BLaER1 treated with 17β-estradiol and CSF1 and Interleukin-3, amounts not matched to agents 10 nM and 100 nM (cell line): ENCODE data around the gene MYADM.
A peak's percentile ranks its signal among the peaks of the same experiment; 100 is the strongest.

Source experiments
- H3K27ac ChIP-seq, 11 experiments: shearing (Covaris generic); formaldehyde crosslinking; 2 replicates each; pipeline ENCODE4 v1.8.1; 2022
- H3K27me3 ChIP-seq, 11 experiments: shearing (Covaris generic); formaldehyde crosslinking; 2 replicates each; pipeline ENCODE4 v1.8.1; 2022
- H3K36me3 ChIP-seq, 11 experiments: shearing (Covaris generic); formaldehyde crosslinking; 2 replicates each; pipeline ENCODE4 v1.8.1; 2022
- H3K4me1 ChIP-seq, 10 experiments: shearing (Covaris generic); formaldehyde crosslinking; 2 replicates each; pipeline ENCODE4 v1.8.1; 2022
- H3K4me2 ChIP-seq, 11 experiments: shearing (Covaris generic); formaldehyde crosslinking; 2 replicates each; pipeline ENCODE4 v1.8.1; 2022
- H3K4me3 ChIP-seq, 10 experiments: shearing (Covaris generic); formaldehyde crosslinking; 2 replicates each; pipeline ENCODE4 v1.8.1; 2022
- H3K9ac ChIP-seq, 11 experiments: shearing (Covaris generic); formaldehyde crosslinking; 2 replicates each; pipeline ENCODE4 v1.8.1; 2022
- H3K9me3 ChIP-seq, 11 experiments: shearing (Covaris generic); formaldehyde crosslinking; replicated peaks in 1 of 11; 2 replicates each; pipeline ENCODE4 v1.8.1; 2022
- H4K20me1 ChIP-seq, 11 experiments: shearing (Covaris generic); formaldehyde crosslinking; 2 replicates each; pipeline ENCODE4 v1.8.1; 2022
- Cebpa-rat ChIP-seq, 11 experiments: shearing (Covaris generic); IDR thresholded peaks; 2 replicates each; pipeline ENCODE4 v1.8.1; 2022

Gene MYADM

DNA sequence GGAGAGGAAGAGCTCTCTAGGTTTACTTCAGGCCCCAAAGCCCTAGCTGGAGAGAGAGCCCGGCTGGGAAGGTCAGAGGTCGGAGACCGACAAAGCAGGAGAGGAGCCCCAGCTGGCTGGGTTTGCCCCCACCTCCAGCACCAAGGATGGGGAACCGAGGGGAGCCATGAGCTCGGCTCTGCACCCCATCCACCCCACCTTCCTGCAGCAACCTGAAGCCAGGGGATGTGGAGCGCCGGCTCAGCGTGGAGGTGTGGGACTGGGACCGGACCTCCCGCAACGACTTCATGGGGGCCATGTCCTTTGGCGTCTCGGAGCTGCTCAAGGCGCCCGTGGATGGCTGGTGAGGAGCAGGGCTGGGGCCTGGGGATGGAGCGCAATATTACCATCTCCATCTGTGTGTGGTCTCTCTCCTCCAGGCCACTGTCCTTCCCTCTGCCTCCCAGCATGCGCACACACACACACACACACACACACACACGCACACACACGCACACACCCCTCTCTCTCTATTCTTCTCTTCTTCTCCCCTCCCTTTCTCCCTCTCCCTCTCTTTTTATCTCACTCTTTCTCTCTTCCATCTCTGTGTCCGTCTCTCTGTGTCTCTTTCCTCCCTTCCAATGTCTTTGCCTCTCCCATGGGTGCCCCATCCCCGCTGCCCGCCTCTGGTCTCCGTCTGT is 24.8 kb downstream of the MYADM start:
- no peaks in the 10 kb centered on the region; a peak in 1 of 22 replicates for H4K20me1 ChIP-seq
- H3K27ac ChIP-seq = no peak overlapping the region
- no peak overlapping the region for H3K4me2 ChIP-seq
- H3K4me1 ChIP-seq = peaks cover 0 to 9% (median 0%) of the 10 kb centered on the region in 10 experiments; a peak in 7 of 20 replicates
- no peak overlapping the region for H3K9ac ChIP-seq
- H3K9me3 ChIP-seq = no peaks in the 10 kb centered on the region
- H3K36me3 ChIP-seq = no peaks in the 10 kb centered on the region
- TF ChIP-seq Cebpa-rat (IDR thresholded peaks at IDR 0.05) = no peak
- H3K4me3 ChIP-seq = no peak overlapping the region
- peaks cover 0 to under 1% (median 0%) of the 10 kb centered on the region in 11 experiments; a peak in 2 of 22 replicates for H3K27me3 ChIP-seq

DNA sequence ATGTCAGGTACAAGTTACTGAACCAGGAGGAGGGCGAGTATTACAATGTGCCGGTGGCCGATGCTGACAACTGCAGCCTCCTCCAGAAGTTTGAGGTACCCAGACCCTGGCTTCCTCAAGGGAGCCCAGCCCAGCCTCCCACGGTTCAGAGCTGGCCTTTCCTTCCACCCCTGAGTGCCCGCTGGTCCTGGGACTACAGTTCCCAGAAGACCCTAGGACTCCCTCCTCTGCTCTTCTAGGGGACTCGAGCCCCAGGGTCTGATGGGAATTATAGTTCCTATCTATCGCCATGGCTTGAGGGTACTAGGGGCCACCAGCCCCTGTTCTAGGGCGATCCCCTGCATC is 25.3 kb downstream of the MYADM start:
- peaks cover 0 to 1% (median 0%) of the 10 kb centered on the region in 11 experiments; a peak in 2 of 22 replicates for H4K20me1 ChIP-seq
- H3K4me2 ChIP-seq = no peak overlapping the region
- H3K27me3 ChIP-seq = peaks cover under 1 to 6% (median 3%) of the 10 kb centered on the region in 11 experiments; a peak in 13 of 22 replicates
- H3K4me3 ChIP-seq = no peak overlapping the region
- no peaks in the 10 kb centered on the region for H3K9me3 ChIP-seq
- no peaks in the 10 kb centered on the region for H3K36me3 ChIP-seq
- no peak for TF ChIP-seq Cebpa-rat (IDR thresholded peaks at IDR 0.05)
- no peak overlapping the region for H3K27ac ChIP-seq
- H3K9ac ChIP-seq = no peak overlapping the region
- peaks cover 0 to 14% (median 1%) of the 10 kb centered on the region in 10 experiments; a peak in 9 of 20 replicates for H3K4me1 ChIP-seq

DNA sequence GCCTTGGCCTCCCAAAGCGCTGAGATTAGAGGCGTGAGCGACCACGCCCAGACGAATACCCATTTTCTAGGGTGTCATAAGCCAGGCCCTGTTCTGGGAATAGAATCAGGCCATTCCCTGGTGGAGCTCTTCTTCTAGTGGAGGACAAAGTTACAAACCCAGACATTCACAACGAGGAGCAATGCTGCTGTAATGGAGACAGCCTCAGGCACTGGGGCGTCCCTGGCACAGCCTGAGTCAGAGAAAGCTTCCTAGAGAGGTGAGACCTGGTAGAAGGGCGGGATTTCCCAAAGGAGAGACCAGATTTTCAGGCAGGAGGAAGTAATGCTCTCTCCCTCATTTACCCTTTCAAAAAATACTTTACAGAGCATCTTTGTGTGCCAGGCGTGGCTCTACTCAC is 27.0 kb downstream of the MYADM start:
- TF ChIP-seq Cebpa-rat (IDR thresholded peaks at IDR 0.05) = no peak
- peaks cover 0 to 14% (median 6%) of the 10 kb centered on the region in 10 experiments; a peak in 9 of 20 replicates for H3K4me1 ChIP-seq
- no peak overlapping the region for H3K4me3 ChIP-seq
- H3K4me2 ChIP-seq = no peak overlapping the region
- no peak overlapping the region for H3K9ac ChIP-seq
- peaks cover 0 to 6% (median 0%) of the 10 kb centered on the region in 11 experiments; a peak in 2 of 22 replicates for H4K20me1 ChIP-seq
- peaks cover 4 to 11% (median 8%) of the 10 kb centered on the region in 11 experiments; a peak in 14 of 22 replicates for H3K27me3 ChIP-seq
- H3K9me3 ChIP-seq = no peaks in the 10 kb centered on the region
- no peak overlapping the region for H3K27ac ChIP-seq
- no peaks in the 10 kb centered on the region for H3K36me3 ChIP-seq

DNA sequence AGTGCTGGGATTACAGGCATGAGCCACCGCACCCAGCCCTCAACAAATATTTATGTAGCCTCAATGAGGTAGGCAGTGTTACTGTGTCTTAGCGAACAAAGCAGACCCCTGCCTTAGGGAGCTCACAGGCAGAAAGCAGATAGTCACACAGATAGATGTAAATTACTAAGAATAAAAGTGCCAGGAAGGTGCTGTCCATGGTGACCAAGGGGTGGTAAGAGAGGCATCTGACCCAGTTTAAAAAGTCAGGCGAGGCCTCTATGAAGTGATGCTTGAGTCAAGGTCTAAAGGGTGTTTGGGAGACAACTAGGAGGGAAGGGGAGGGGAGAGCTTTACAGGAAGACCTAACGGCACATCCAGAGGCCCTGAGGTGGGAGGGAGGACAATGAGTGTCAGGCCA is 29.0 kb downstream of the MYADM start:
- peaks cover 0 to 14% (median 6%) of the 10 kb centered on the region in 10 experiments; a peak in 9 of 20 replicates for H3K4me1 ChIP-seq
- peaks cover 0 to 9% (median 0%) of the 10 kb centered on the region in 11 experiments; a peak in 3 of 22 replicates for H4K20me1 ChIP-seq
- H3K4me2 ChIP-seq = no peak overlapping the region
- H3K27me3 ChIP-seq = peaks cover 4 to 11% (median 8%) of the 10 kb centered on the region in 11 experiments; a peak in 14 of 22 replicates
- no peak overlapping the region for H3K9ac ChIP-seq
- H3K27ac ChIP-seq = no peak overlapping the region
- H3K36me3 ChIP-seq = no peaks in the 10 kb centered on the region
- H3K4me3 ChIP-seq = no peak overlapping the region
- TF ChIP-seq Cebpa-rat (IDR thresholded peaks at IDR 0.05) = no peak
- H3K9me3 ChIP-seq = no peaks in the 10 kb centered on the region

DNA sequence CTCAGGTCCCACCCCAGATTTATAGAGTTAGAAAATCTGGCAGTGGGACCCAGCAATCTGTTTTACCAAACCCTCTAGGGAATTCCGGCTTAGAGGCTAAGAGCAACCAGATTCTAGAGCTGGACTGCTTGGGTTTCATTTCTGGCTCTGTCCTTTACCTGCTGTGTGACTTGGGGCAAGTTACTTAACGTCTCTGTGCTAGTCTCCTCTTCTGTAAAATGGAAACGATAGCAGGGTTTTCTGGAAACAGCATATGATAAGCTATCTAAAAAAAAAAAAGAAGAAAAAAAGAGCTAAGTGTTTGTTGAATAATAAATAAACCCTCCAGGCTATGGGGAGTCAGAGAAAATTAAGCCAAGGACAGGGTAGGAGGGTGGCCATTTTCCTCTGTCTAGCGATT is 29.8 kb downstream of the MYADM start:
- Histone ChIP-seq H3K9ac (no peak overlapping the region), H3K36me3 (no peaks in the 10 kb centered on the region), H4K20me1 (peaks cover 0 to 9% (median 0%) of the 10 kb centered on the region in 11 experiments; a peak in 3 of 22 replicates), H3K4me2 (peak overlapping the region in 3 of 11 experiments; percentile 9 to 25 (median 11); a peak in 2 of 22 replicates), H3K4me1 (peaks cover 0 to 14% (median 6%) of the 10 kb centered on the region in 10 experiments; a peak in 9 of 20 replicates), H3K9me3 (no peaks in the 10 kb centered on the region), H3K27ac (no peak overlapping the region), H3K4me3 (no peak overlapping the region), H3K27me3 (peaks cover 4 to 14% (median 8%) of the 10 kb centered on the region in 11 experiments; a peak in 14 of 22 replicates)
- TF ChIP-seq Cebpa-rat (IDR thresholded peaks at IDR 0.05) = no peak

DNA sequence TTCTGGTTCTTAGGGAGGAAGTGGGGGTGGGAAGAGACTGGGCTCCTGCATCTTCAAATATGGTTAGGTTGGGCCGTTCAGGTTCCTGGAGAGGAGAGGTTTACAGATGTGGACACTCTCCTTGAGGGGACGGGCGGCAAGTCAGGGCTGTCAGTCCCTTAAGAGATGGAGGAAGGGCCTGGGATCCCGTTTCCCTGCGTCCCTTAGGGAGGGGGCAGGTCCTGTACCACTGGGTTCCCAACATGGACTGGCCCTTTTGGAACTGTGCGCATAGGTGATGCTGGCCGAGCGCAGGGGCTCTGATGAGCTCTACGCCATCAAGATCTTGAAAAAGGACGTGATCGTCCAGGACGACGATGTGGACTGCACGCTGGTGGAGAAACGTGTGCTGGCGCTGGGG is 30.5 kb downstream of the MYADM start:
- H3K4me1 ChIP-seq = peaks cover 0 to 14% (median 6%) of the 10 kb centered on the region in 10 experiments; a peak in 9 of 20 replicates
- H4K20me1 ChIP-seq = peaks cover 0 to 9% (median 0%) of the 10 kb centered on the region in 11 experiments; a peak in 3 of 22 replicates
- H3K9me3 ChIP-seq = no peaks in the 10 kb centered on the region
- no peak overlapping the region for H3K4me3 ChIP-seq
- no peak overlapping the region for H3K27ac ChIP-seq
- peak overlapping the region in 7 of 11 experiments; percentile 3 to 34 (median 10); a peak in 2 of 22 replicates for H3K4me2 ChIP-seq
- H3K36me3 ChIP-seq = no peaks in the 10 kb centered on the region
- no peak overlapping the region for H3K9ac ChIP-seq
- H3K27me3 ChIP-seq = peaks cover 4 to 21% (median 8%) of the 10 kb centered on the region in 11 experiments; a peak in 14 of 22 replicates
- TF ChIP-seq Cebpa-rat (IDR thresholded peaks at IDR 0.05) = no peak

DNA sequence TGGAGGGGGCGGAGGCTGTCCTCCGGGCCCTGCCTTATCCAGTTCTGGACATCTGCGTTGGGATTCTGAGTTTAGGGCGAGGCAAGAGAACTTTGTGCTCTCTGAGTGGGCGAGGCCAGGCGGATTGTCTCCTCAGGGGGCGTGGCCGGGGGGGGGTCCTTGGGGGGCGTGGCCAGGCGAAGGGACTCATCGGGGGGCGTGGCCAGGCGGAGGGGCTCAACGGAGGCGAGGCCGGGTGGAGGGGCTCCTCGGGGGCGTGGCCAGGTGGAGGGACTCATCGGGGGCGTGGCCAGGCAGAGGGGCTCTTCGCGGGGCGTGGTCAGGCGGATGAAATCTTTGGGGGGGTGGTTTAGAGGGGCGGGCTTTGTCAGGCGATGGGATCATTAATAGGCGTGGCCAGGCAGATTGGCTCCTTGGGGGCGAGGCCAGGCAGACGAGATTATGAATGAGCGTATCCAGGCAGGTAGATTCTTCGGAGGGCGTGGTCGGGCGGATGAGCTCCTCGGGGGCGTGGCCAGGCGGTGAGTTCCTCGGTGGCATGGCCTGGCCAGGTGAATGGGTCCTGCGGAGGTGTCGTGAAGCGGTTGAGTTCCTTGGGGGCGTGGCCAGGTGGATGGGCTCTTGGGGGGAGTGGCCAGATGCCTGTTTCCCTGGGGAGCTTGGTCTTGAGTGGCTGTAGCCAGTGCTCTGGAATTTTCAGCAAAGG is 31.1 kb downstream of the MYADM start:
- H3K27me3 ChIP-seq = peaks cover 8 to 27% (median 12%) of the 10 kb centered on the region in 11 experiments; a peak in 18 of 22 replicates
- peak overlapping the region in 6 of 11 experiments; percentile 3 to 34 (median 12); a peak in 1 of 22 replicates for H3K4me2 ChIP-seq
- H3K27ac ChIP-seq = no peak overlapping the region
- H3K4me1 ChIP-seq = peaks cover 0 to 14% (median 6%) of the 10 kb centered on the region in 10 experiments; a peak in 9 of 20 replicates
- no peaks in the 10 kb centered on the region for H3K36me3 ChIP-seq
- H3K4me3 ChIP-seq = no peak overlapping the region
- no peaks in the 10 kb centered on the region for H3K9me3 ChIP-seq
- peaks cover 0 to 9% (median 0%) of the 10 kb centered on the region in 11 experiments; a peak in 3 of 22 replicates for H4K20me1 ChIP-seq
- no peak overlapping the region for H3K9ac ChIP-seq
- TF ChIP-seq Cebpa-rat (IDR thresholded peaks at IDR 0.05) = no peak

DNA sequence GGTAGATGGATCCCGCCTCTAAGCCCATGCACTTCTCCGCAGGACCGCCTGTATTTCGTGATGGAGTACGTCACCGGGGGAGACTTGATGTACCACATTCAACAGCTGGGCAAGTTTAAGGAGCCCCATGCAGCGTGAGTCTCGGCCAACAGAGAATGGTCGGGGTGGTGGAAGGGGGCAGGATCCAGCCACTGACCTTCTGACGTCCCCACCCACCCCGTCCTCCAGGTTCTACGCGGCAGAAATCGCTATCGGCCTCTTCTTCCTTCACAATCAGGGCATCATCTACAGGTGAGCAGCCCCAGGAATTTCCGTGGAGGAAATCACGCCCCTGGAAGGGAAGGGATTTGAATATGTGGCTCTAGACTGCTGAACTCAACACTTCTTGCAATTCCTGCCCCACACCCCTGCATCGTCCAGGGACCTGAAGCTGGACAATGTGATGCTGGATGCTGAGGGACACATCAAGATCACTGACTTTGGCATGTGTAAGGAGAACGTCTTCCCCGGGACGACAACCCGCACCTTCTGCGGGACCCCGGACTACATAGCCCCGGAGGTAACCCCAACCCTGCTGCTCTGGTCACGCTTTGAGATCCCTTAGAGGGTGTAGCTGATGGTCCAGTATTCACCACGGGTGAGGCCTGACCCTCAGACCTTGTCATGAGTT is 32.6 kb downstream of the MYADM start:
- peaks cover 0 to 23% (median 0%) of the 10 kb centered on the region in 11 experiments; a peak in 5 of 22 replicates for H4K20me1 ChIP-seq
- H3K4me1 ChIP-seq = peaks cover 0 to 16% (median 6%) of the 10 kb centered on the region in 10 experiments; a peak in 9 of 20 replicates
- no peaks in the 10 kb centered on the region for H3K36me3 ChIP-seq
- H3K9ac ChIP-seq = no peak overlapping the region
- peaks cover 23 to 42% (median 28%) of the 10 kb centered on the region in 11 experiments for H3K27me3 ChIP-seq
- TF ChIP-seq Cebpa-rat (IDR thresholded peaks at IDR 0.05) = no peak
- H3K4me3 ChIP-seq = no peak overlapping the region
- H3K4me2 ChIP-seq = no peak overlapping the region
- H3K27ac ChIP-seq = no peak overlapping the region
- H3K9me3 ChIP-seq = no peaks in the 10 kb centered on the region
